Keratinocyte (primary cell): Measurements from ENCODE around the gene PAPOLA. TPM values are rescaled to one million over a fixed set of nuclear protein-coding genes. Genes with fewer than 3 reads are reported as not detected.

Source experiments
- DNase-seq: peaks from one replicate; pipeline ENCODE4 v3.0.0-alpha.2; 2011; ENCODE audit warnings: low read depth, missing footprints, low spot score
- FAIRE-seq: peaks from 2 replicates; lab custom pipeline; 2011; peaks lifted over from hg19 to GRCh38; lab: Jason Lieb, UNC
- H2AFZ ChIP-seq: 2 replicates; pipeline ENCODE4 v1.6.0; 2012; ENCODE audit warnings: low read length, control low read depth, inconsistent platforms; ENCODE audit not compliant: control insufficient read depth
- H3K27ac ChIP-seq: 2 replicates; pipeline ENCODE4 v1.5.1; 2011; ENCODE audit warnings: low read length; ENCODE audit not compliant: control insufficient read depth, insufficient read depth
- H3K27me3 ChIP-seq: 3 replicates; pipeline ENCODE4 v1.6.0; 2011; ENCODE audit warnings: low read length; ENCODE audit not compliant: control insufficient read depth, insufficient read depth; ENCODE audit errors: extremely low read depth
- H3K36me3 ChIP-seq, 2 experiments: 2 replicates in 1 of 2; 3 replicates in 1 of 2; pipeline ENCODE4 v1.5.1; 2011; ENCODE audit warnings: low read length in 2 of 2, mild to moderate bottlenecking in 1 of 2; ENCODE audit not compliant: control insufficient read depth in 2 of 2, insufficient read depth in 2 of 2; ENCODE audit errors: extremely low read depth in 1 of 2
- H3K4me1 ChIP-seq: 3 replicates; pipeline ENCODE4 v1.5.1; 2011; ENCODE audit warnings: low read length; ENCODE audit not compliant: control insufficient read depth, insufficient read depth; ENCODE audit errors: extremely low read depth
- H3K4me2 ChIP-seq: 3 replicates; pipeline ENCODE4 v1.6.0; 2011; ENCODE audit warnings: low read depth, low read length; ENCODE audit not compliant: control insufficient read depth, insufficient read depth; ENCODE audit errors: extremely low read depth
- H3K4me3 ChIP-seq, 3 experiments: fragments of 200-600 bp in 1 of 3; sonication (generic) in 1 of 3; 2 replicates in 2 of 3; 3 replicates in 1 of 3; pipeline ENCODE4 v1.5.1; 2011 to 2016; ENCODE audit warnings: low read length in 3 of 3, mild to moderate bottlenecking in 3 of 3, control low read depth in 2 of 3, inconsistent platforms in 1 of 3, low read depth in 1 of 3, mixed read lengths in 1 of 3, mixed run types in 1 of 3, moderate library complexity in 1 of 3; ENCODE audit not compliant: control insufficient read depth in 2 of 3, insufficient read depth in 2 of 3; ENCODE audit errors: extremely low read depth in 1 of 3
- H3K79me2 ChIP-seq: 2 replicates; pipeline ENCODE4 v1.6.0; 2012; ENCODE audit warnings: low read length; ENCODE audit not compliant: control insufficient read depth, insufficient read depth
- H3K9ac ChIP-seq: 3 replicates; pipeline ENCODE4 v1.6.0; 2011; ENCODE audit warnings: low read length; ENCODE audit not compliant: control insufficient read depth, insufficient read depth; ENCODE audit errors: extremely low read depth
- H3K9me1 ChIP-seq: 3 replicates; pipeline ENCODE4 v1.6.0; 2011; ENCODE audit warnings: low read length; ENCODE audit not compliant: control insufficient read depth, insufficient read depth; ENCODE audit errors: extremely low read depth
- H3K9me3 ChIP-seq: 2 replicates; pipeline ENCODE4 v1.5.1; 2012; ENCODE audit warnings: low read depth, low read length; ENCODE audit not compliant: control insufficient read depth
- H4K20me1 ChIP-seq: 3 replicates; pipeline ENCODE4 v1.6.0; 2011; ENCODE audit warnings: low read length; ENCODE audit not compliant: control insufficient read depth, insufficient read depth; ENCODE audit errors: extremely low read depth
- EZH2 ChIP-seq: IDR thresholded peaks from one replicate; pipeline ENCODE4 v1.6.1; 2012; ENCODE audit warnings: inconsistent platforms, mild to moderate bottlenecking, low read length, moderate library complexity
- dilution Hi-C: fragments of 300-500 bp; cut with MboI; formaldehyde crosslinking; loops from one replicate; pipeline ENCODE4 v1.7.0; 2020; ENCODE audit warnings: low sequenced_read_pairs; ENCODE audit not compliant: extremely low pct_ligation_motif_present
- polyA plus RNA-seq, 5 experiments: library from polyadenylated mRNA; depleted of rRNA in 3 of 5; stranded (reverse) in 3 of 5; stranded (forward) in 1 of 5; unstranded in 1 of 5; fragments of >200 nt; gene quantifications; 1 replicate in 1 of 5; 2 replicates in 3 of 5; 3 replicates in 1 of 5; pipeline versions ENCODE4 v1.2.1 to v1.2.3, GENCODE V29; 2011 to 2012; ENCODE audit warnings: missing spikeins in 2 of 5, low read depth in 1 of 5, low replicate concordance in 1 of 5
- TF ChIP-seq, protein P1 (sequence below), 3 experiments: IDR thresholded peaks in 1 of 3; conservative IDR thresholded peaks in 1 of 3; optimal IDR thresholded peaks in 1 of 3; 2 replicates in 2 of 3; 3 replicates in 1 of 3; pipeline versions ENCODE3 to v1.5.1; 2011; ENCODE audit warnings: low read length in 3 of 3, mild to moderate bottlenecking in 3 of 3, moderate library complexity in 2 of 3, control low read depth in 1 of 3, inconsistent platforms in 1 of 3; ENCODE audit not compliant: insufficient read depth in 2 of 3; ENCODE audit errors: extremely low read depth in 1 of 3

Gene PAPOLA
- polyA plus RNA-seq, 1 donor (not counting 4 experiments of a cell fraction or from before 2014, with no cell fraction given): 154 TPM

DNA sequence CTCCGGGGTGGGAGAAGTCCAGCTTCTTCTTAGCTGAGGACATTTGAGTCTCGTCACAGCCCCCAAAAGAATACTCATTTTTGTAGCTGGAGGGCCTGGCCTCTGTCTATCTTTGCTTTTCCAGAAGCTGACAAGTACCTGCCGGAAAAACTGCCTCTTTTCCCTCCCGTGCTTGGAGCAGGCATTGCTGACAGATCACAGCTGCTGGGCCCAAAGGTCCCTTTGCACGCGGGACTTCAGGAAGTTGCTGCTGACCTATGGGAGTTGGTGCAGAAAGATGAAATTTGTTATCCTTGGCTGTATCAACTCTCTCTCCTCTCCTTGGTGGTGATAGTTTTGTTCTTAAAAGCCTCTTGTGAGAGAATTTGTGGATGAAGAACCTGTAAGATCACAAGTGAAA, 92.8 kb downstream of the PAPOLA start:
- no peak for DNase-seq
- no peaks in the 10 kb centered on the region for H3K9me3 ChIP-seq
- H3K27ac ChIP-seq: no peak overlapping the region
- no peak overlapping the region for H3K4me2 ChIP-seq
- FAIRE-seq: no peak
- H3K4me1 ChIP-seq: peaks cover 5% of the 10 kb centered on the region
- H3K9ac ChIP-seq: no peak overlapping the region
- TF ChIP-seq EZH2: no peak
- TF ChIP-seq, protein P1, sequence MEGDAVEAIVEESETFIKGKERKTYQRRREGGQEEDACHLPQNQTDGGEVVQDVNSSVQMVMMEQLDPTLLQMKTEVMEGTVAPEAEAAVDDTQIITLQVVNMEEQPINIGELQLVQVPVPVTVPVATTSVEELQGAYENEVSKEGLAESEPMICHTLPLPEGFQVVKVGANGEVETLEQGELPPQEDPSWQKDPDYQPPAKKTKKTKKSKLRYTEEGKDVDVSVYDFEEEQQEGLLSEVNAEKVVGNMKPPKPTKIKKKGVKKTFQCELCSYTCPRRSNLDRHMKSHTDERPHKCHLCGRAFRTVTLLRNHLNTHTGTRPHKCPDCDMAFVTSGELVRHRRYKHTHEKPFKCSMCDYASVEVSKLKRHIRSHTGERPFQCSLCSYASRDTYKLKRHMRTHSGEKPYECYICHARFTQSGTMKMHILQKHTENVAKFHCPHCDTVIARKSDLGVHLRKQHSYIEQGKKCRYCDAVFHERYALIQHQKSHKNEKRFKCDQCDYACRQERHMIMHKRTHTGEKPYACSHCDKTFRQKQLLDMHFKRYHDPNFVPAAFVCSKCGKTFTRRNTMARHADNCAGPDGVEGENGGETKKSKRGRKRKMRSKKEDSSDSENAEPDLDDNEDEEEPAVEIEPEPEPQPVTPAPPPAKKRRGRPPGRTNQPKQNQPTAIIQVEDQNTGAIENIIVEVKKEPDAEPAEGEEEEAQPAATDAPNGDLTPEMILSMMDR (optimal IDR thresholded peaks at IDR 0.05 in 1 of 3, IDR thresholded peaks at IDR 0.05 in 1 of 3, conservative IDR thresholded peaks at IDR 0.05 in 1 of 3; ENCODE audit: extremely low read depth in 1 of 3, insufficient read depth in 2 of 3, low read length in 3 of 3): no peak
- H3K9me1 ChIP-seq: no peaks in the 10 kb centered on the region
- dilution Hi-C loops: no loop called here
- H3K36me3 ChIP-seq: no peaks in the 10 kb centered on the region
- no peaks in the 10 kb centered on the region for H4K20me1 ChIP-seq
- H2AFZ ChIP-seq: no peak overlapping the region
- peaks cover 23% of the 10 kb centered on the region for H3K27me3 ChIP-seq
- no peak overlapping the region for H3K4me3 ChIP-seq
- H3K79me2 ChIP-seq: no peaks in the 10 kb centered on the region

DNA sequence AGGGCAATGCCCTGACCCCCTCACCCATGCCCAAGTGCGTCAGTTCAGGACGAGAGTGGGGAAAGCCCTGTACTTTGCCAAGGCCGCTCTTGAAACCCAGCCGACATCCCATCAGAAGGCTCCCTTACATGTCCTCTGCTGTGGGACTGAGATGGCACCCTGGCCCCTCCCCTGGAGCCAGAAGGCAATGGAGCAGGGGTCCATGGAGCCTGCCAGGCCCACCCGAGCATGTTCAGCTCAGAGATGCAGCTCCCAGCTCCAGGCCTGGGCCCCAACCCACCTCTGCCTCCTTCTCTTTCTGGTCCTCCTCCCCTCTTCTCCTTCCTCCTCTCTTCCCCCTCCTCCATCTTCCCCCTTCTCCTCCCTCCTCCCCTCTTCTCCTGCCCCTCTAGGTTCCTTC, 95.5 kb downstream of the PAPOLA start:
- no peak for FAIRE-seq
- H4K20me1 ChIP-seq: no peaks in the 10 kb centered on the region
- DNase-seq: no peak
- H3K79me2 ChIP-seq: no peaks in the 10 kb centered on the region
- no peak overlapping the region for H2AFZ ChIP-seq
- no peaks in the 10 kb centered on the region for H3K9me3 ChIP-seq
- peaks cover 28% of the 10 kb centered on the region for H3K27me3 ChIP-seq
- H3K4me2 ChIP-seq: no peak overlapping the region
- no peak overlapping the region for H3K4me3 ChIP-seq
- H3K9ac ChIP-seq: no peak overlapping the region
- no peaks in the 10 kb centered on the region for H3K36me3 ChIP-seq
- TF ChIP-seq, protein P1 (optimal IDR thresholded peaks at IDR 0.05 in 1 of 3, IDR thresholded peaks at IDR 0.05 in 1 of 3, conservative IDR thresholded peaks at IDR 0.05 in 1 of 3; ENCODE audit: extremely low read depth in 1 of 3, insufficient read depth in 2 of 3, low read length in 3 of 3): no peak
- TF ChIP-seq EZH2: no peak
- peaks cover 3% of the 10 kb centered on the region for H3K4me1 ChIP-seq
- H3K27ac ChIP-seq: no peak overlapping the region
- dilution Hi-C loops: no loop called here
- no peaks in the 10 kb centered on the region for H3K9me1 ChIP-seq
